KMS-11 (cell line): Measurements from ENCODE around the gene ZNF670.
A peak's percentile ranks its signal among the peaks of the same experiment; 100 is the strongest.
"Not testable (repeated sequence)": the region's sequence is repeated elsewhere in the genome, so short reads cannot be mapped to it uniquely, and the experiment has no call there.

ENCODE experiments used
- H2AFZ ChIP-seq: fragments of 200-600 bp; sonication (generic); 2 replicates; pipeline ENCODE4 v1.6.1; 2016; ENCODE audit warnings: antibody characterized with exemption, mixed run types, low read depth
- H3K27ac ChIP-seq: fragments of 200-600 bp; sonication (generic); 2 replicates; pipeline ENCODE4 v1.6.1; 2016; ENCODE audit warnings: mild to moderate bottlenecking, mixed run types
- H3K27me3 ChIP-seq: fragments of 200-600 bp; sonication (generic); 2 replicates; pipeline ENCODE4 v1.6.1; 2017; ENCODE audit warnings: mild to moderate bottlenecking, low read depth, mixed run types, moderate library complexity; ENCODE audit not compliant: insufficient read depth
- H3K36me3 ChIP-seq: fragments of 200-600 bp; sonication (generic); 2 replicates; pipeline ENCODE4 v1.6.1; 2017; ENCODE audit warnings: mild to moderate bottlenecking, mixed run types; ENCODE audit not compliant: insufficient read depth
- H3K4me1 ChIP-seq: fragments of 200-600 bp; sonication (generic); 2 replicates; pipeline ENCODE4 v1.6.1; 2016; ENCODE audit warnings: mild to moderate bottlenecking, low read depth, mixed run types; ENCODE audit not compliant: poor library complexity, severe bottlenecking
- H3K4me2 ChIP-seq: fragments of 200-600 bp; sonication (generic); 2 replicates; pipeline ENCODE4 v1.7.0; 2016; ENCODE audit warnings: mild to moderate bottlenecking, mixed run types
- H3K4me3 ChIP-seq: fragments of 200-600 bp; sonication (generic); IDR thresholded peaks from 2 replicates; pipeline ENCODE4 v1.6.1; 2017; ENCODE audit warnings: low read depth, low read length, mixed read lengths; ENCODE audit not compliant: insufficient read depth
- H3K79me2 ChIP-seq: fragments of 200-600 bp; sonication (generic); 2 replicates; pipeline ENCODE4 v1.6.1; 2016; ENCODE audit warnings: low read depth, mixed run types; ENCODE audit not compliant: insufficient read depth
- H3K9ac ChIP-seq: fragments of 200-600 bp; sonication (generic); 2 replicates; pipeline ENCODE4 v1.6.1; 2016; ENCODE audit warnings: mild to moderate bottlenecking, mixed run types
- H4K20me1 ChIP-seq: fragments of 200-600 bp; sonication (generic); 2 replicates; pipeline ENCODE4 v1.6.1; 2016; ENCODE audit warnings: mild to moderate bottlenecking, mixed run types; ENCODE audit not compliant: insufficient read depth
- TF ChIP-seq, protein P1 (sequence below): fragments of 200-600 bp; sonication (generic); conservative IDR thresholded peaks from 2 replicates; pipeline ENCODE4 v1.6.1; 2017; ENCODE audit warnings: low read depth, mild to moderate bottlenecking, antibody characterized with exemption, low read length, moderate library complexity, mixed read lengths

The ZNF670 gene

DNA sequence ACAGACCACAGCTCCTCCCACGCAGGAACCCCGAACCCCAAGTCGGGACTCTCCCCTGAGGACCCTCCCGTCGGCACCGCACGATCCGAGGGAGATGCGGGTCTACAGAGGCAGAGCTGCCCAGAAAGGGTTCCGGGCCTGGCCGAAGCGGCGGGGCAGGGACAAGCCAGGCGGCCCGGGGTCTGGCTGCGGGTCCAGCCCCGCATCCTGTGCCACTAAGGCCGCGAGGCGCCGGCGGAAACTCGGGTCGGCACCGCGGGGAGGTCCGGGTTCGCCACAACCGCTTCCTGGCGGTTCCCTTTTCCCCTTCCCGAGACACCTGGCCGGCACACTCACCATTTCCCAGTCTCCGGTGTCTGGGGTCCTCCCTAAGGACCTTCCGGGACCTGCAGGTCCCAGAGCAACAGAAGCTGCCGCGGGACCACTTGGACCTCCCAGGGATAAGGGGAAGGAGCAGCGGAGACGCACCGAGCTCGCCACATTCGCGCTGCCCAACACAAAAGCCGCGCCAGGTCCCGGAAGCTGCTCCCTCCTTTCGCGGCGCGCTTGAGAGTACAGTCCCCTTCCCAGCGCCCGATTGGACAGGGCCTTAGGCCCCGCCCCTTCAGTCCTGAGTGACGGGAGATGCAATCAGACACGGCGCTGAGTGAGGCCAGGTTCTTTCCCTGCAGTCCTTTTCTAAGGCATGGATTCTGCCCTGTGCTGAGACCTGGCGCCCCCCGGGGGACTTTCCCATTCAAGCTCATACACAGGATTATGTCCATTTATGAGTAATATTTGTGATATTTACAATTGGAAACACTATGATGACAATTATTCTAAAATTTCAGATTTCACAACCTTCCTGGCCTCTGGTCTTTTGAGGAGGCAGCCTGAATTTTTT lies at the start of gene ZNF670:
ZNF670 (minus strand) TSS at position 554 of the 883 bp plus-strand sequence; CDS start at position 339, 215 bp downstream.
- peak within 1 kb of the TSS; percentile 81 for H3K9ac ChIP-seq
- H3K79me2 ChIP-seq: peaks cover 30% of the 10 kb centered on the region
- H2AFZ ChIP-seq: peak within 1 kb of the TSS; percentile 76
- H3K27ac ChIP-seq: peak within 1 kb of the TSS; percentile 60
- H3K27me3 ChIP-seq: no peaks in the 10 kb centered on the region
- H3K36me3 ChIP-seq: no peaks in the 10 kb centered on the region; the same call in 1 of the 2 replicates
- H3K4me1 ChIP-seq: peaks cover 7% of the 10 kb centered on the region
- H3K4me3 ChIP-seq: peak within 1 kb of the TSS; percentile 66
- H4K20me1 ChIP-seq: no peaks in the 10 kb centered on the region
- TF ChIP-seq, protein P1, sequence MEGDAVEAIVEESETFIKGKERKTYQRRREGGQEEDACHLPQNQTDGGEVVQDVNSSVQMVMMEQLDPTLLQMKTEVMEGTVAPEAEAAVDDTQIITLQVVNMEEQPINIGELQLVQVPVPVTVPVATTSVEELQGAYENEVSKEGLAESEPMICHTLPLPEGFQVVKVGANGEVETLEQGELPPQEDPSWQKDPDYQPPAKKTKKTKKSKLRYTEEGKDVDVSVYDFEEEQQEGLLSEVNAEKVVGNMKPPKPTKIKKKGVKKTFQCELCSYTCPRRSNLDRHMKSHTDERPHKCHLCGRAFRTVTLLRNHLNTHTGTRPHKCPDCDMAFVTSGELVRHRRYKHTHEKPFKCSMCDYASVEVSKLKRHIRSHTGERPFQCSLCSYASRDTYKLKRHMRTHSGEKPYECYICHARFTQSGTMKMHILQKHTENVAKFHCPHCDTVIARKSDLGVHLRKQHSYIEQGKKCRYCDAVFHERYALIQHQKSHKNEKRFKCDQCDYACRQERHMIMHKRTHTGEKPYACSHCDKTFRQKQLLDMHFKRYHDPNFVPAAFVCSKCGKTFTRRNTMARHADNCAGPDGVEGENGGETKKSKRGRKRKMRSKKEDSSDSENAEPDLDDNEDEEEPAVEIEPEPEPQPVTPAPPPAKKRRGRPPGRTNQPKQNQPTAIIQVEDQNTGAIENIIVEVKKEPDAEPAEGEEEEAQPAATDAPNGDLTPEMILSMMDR: no peak
- peak within 1 kb of the TSS; percentile 72 for H3K4me2 ChIP-seq

DNA sequence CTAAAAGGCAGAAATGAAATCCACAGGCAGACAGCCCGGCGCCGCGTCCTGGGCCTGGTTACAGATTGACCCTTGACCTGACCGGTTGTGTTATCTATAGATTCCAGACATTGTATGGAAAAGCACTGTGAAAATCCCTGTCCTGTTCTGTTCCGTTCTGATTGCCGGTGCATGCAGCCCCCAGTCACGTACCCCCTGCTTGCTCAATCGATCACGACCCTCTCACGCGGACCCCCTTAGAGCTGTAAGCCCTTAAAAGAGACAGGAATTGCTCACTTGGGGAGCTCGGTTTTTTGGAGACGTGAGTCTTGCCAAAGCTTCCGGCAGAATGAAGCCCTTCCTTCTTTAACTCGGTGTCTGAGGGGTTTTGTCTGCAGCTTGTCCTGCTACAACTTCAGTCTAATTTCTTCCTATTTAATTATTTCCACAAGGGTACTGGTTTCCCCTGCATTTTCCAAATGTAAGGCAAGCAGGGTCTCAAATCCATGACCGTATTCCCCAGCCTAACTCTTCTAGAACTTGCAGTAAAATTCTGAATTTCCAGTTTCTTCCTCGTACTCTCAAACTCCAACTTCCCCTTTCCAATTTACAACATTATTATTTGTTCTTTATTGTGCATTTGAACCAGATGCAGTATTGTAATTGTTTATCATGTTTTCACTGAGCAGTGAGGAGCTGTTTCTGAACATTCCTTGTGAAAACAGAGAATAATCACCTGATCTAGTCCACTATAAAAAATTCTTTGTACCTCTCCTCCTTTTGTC lies 49.1 kb upstream of the ZNF670 start:
- not testable (repeated sequence) for H3K4me1 ChIP-seq, H3K36me3 ChIP-seq, H2AFZ ChIP-seq, H3K27me3 ChIP-seq, H3K27ac ChIP-seq, H3K4me3 ChIP-seq, H3K9ac ChIP-seq, H4K20me1 ChIP-seq
- H3K4me2 ChIP-seq: peak overlapping the region; percentile 36; the same call in 1 of the 2 replicates
- H3K79me2 ChIP-seq: peaks cover 10% of the 10 kb centered on the region

DNA sequence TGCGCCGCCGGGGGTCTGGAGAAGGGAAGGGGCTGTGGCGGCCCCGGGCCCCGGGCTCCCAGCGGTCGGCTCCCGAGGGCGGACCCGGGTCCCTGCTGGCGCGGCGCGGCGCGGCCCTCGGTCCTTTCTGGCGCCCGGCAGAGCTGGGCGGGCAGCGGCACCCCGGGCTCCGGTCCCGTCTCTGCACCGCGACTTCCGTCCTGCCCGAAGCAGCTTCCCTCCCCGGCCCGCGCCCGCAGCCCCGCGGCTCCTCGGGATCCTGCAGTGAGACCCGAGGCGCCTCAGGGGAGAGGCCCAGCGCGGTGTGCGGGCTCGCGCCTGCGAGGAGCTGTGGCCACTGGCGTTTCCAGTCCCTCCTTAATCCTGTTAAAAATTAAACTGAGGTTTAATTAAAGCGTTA lies 48.0 kb upstream of the ZNF670 start:
- not testable (repeated sequence) for H2AFZ ChIP-seq, H3K36me3 ChIP-seq, H4K20me1 ChIP-seq, H3K4me1 ChIP-seq, H3K9ac ChIP-seq, H3K4me3 ChIP-seq, H3K79me2 ChIP-seq, H3K27me3 ChIP-seq, H3K4me2 ChIP-seq, H3K27ac ChIP-seq

DNA sequence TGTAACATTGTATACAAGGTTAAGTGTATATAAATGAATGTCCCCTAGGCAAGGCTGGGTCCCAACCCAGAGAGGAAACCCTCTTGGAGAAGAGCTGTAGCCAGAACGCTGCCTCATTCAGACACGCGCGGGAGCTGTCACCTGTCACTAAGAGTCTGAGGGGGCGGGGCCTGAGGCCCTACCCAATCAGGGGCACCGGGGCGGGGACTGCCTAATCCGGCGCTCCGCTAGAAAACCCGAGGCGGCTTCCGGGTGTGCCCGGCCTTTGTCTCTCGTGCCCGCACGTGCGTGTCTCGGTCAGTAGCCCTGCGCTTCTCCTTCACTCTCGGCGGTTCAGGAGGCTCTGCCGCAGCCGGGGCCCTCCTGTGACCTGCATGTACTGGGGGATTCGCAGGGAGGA lies 47.6 kb upstream of the ZNF670 start:
- H3K27me3 ChIP-seq, H4K20me1 ChIP-seq, H2AFZ ChIP-seq, H3K4me1 ChIP-seq, H3K4me3 ChIP-seq, H3K9ac ChIP-seq, H3K79me2 ChIP-seq, H3K36me3 ChIP-seq, H3K4me2 ChIP-seq, H3K27ac ChIP-seq: not testable (repeated sequence)

DNA sequence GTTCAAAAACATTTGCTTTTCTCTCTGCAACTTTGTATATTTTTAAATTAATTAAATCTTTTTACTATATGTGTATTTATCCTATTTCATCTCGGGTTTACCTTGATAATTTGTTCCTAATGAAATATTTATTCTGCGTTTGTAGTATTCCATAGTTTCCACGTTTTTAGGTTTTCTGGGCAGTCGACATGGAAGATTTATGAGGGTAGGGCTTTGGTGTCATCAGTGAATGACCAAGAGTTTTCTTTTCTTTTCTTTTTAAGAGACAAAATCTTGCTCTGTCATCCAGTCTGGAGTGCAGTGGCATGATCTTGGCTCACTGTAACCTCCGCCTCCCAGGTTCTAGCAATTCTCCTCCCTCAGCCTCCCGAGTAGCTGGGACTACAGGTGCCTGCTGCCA lies 42.8 kb upstream of the ZNF670 start:
- Histone ChIP-seq H3K79me2 (no peaks in the 10 kb centered on the region), H3K27me3 (no peaks in the 10 kb centered on the region), H3K4me3 (no peak overlapping the region), H3K36me3 (no peaks in the 10 kb centered on the region), H3K4me1 (peaks cover 4% of the 10 kb centered on the region), H3K9ac (no peak overlapping the region), H2AFZ (no peak overlapping the region), H3K27ac (no peak overlapping the region), H3K4me2 (no peak overlapping the region), H4K20me1 (no peaks in the 10 kb centered on the region)
- TF ChIP-seq, protein P1: no peak

DNA sequence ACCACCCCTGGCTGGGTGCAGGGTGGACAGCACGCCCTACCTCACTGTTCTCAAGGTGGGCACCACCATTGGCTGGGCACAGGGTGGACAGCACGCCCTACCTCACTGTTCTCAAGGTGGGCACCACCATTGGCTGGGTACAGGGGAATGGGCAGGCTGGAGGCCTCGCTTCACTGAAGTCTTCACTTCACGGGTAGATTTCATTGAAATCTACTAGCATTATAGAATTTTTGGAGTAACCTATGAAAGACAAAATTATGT lies 41.7 kb upstream of the ZNF670 start:
- H3K4me1 ChIP-seq, H2AFZ ChIP-seq, H3K79me2 ChIP-seq, H3K27ac ChIP-seq, H4K20me1 ChIP-seq, H3K27me3 ChIP-seq, H3K9ac ChIP-seq, H3K36me3 ChIP-seq, H3K4me3 ChIP-seq, H3K4me2 ChIP-seq: not testable (repeated sequence)
